DMS53 (cell line): ENCODE measurements around the gene NFAT5.
"Not testable (repeated sequence)": the region's sequence is repeated elsewhere in the genome, so short reads cannot be mapped to it uniquely, and the experiment has no call there.

ENCODE experiments used
- DNase-seq: peaks from one replicate; lab custom pipeline; 2025; lab: John Stamatoyannopoulos, UW

NFAT5 gene

GRCh38 chr16:69565671-69566239 is at the start of gene NFAT5:
Gene NFAT5, plus strand, starts transcription at chr16:69565966. Its CDS starts 336 bp downstream, at chr16:69566302.
- DNase-seq, result peak; percentile 91

- DNase-seq, result not testable (repeated sequence)
These were observed 47.9 kb upstream of the NFAT5 start for GRCh38 chr16:69517914-69518313.

GRCh38 chr16:69520413-69520799 is 45.4 kb upstream of the NFAT5 start:
- no peak for DNase-seq

- DNase-seq, result no peak
These were observed 44.8 kb upstream of the NFAT5 start for GRCh38 chr16:69520800-69521602.

GRCh38 chr16:69522041-69522578 is 43.7 kb upstream of the NFAT5 start:
- no peak for DNase-seq

- DNase-seq, result peak; percentile 30
These were observed 42.9 kb upstream of the NFAT5 start for GRCh38 chr16:69522732-69523404.

- no peak for DNase-seq
These were observed 42.0 kb upstream of the NFAT5 start for GRCh38 chr16:69523566-69524305.

GRCh38 chr16:69526831-69527655 is 38.7 kb upstream of the NFAT5 start:
- DNase-seq, result no peak

- no peak for DNase-seq
These were observed 33.8 kb upstream of the NFAT5 start for GRCh38 chr16:69531988-69532387.

- no peak for DNase-seq
These were observed 32.9 kb upstream of the NFAT5 start for GRCh38 chr16:69532641-69533455.

GRCh38 chr16:69534720-69535119 is 31.0 kb upstream of the NFAT5 start:
- DNase-seq, result no peak

GRCh38 chr16:69535123-69536050 is 30.4 kb upstream of the NFAT5 start:
- no peak for DNase-seq

- no peak for DNase-seq
These were observed 28.1 kb upstream of the NFAT5 start for GRCh38 chr16:69537706-69538080.

- no peak for DNase-seq
These were observed 27.0 kb upstream of the NFAT5 start for GRCh38 chr16:69538808-69539207.

- DNase-seq, result no peak
These were observed 22.8 kb upstream of the NFAT5 start for GRCh38 chr16:69542974-69543373.

GRCh38 chr16:69544088-69544487 is 21.7 kb upstream of the NFAT5 start:
- DNase-seq, result no peak

GRCh38 chr16:69546663-69547062 is 19.1 kb upstream of the NFAT5 start:
- DNase-seq, result not testable (repeated sequence)

- DNase-seq, result no peak
These were observed 12.4 kb upstream of the NFAT5 start for GRCh38 chr16:69553332-69553731.

GRCh38 chr16:69554495-69554894 is 11.3 kb upstream of the NFAT5 start:
- DNase-seq, result no peak
